Transverse colon (tissue), 4 donors: Measurements from ENCODE around the gene LAMB1.

ENCODE experiments used
- CTCF ChIP-seq, 5 experiments: fragments of 200-600 bp in 3 of 5; fragments of 450-650 bp in 2 of 5; sonication (generic) in 3 of 5; IDR thresholded peaks; 1 replicate in 2 of 5; 2 replicates in 3 of 5; pipeline ENCODE4 v1.5.1; 2016 to 2017; ENCODE audit warnings: antibody characterized with exemption in 5 of 5, inconsistent platforms in 3 of 5, mild to moderate bottlenecking in 2 of 5, moderate library complexity in 1 of 5
- EP300 ChIP-seq: sonication (generic); formaldehyde crosslinking; IDR thresholded peaks from one replicate; pipeline ENCODE4 v1.6.1; 2017; ENCODE audit warnings: antibody characterized with exemption, low read depth
- POLR2A ChIP-seq: fragments of 450-650 bp; IDR thresholded peaks from one replicate; pipeline ENCODE4 v1.6.1; 2016; ENCODE audit warnings: antibody characterized with exemption, mild to moderate bottlenecking, moderate library complexity
- POLR2AphosphoS5 ChIP-seq, 3 donors: sonication (generic); formaldehyde crosslinking; IDR thresholded peaks; one replicate each; pipeline ENCODE4 v1.6.1; 2016; ENCODE audit warnings: antibody characterized with exemption in 3 of 3

GRCh38 chr7:108026116-108026515 is 23.2 kb upstream of the LAMB1 start:
- TF ChIP-seq CTCF (IDR thresholded peaks at IDR 0.05) (no peak), POLR2AphosphoS5 (IDR thresholded peaks at IDR 0.05) (no peak), POLR2A (no peak), EP300 (no peak)
